Measurements from ENCODE around the gene S100A6.
"Not testable (repeated sequence)": the region's sequence is repeated elsewhere in the genome, so short reads cannot be mapped to it uniquely, and the experiment has no call there.

The S100A6 gene

DNA sequence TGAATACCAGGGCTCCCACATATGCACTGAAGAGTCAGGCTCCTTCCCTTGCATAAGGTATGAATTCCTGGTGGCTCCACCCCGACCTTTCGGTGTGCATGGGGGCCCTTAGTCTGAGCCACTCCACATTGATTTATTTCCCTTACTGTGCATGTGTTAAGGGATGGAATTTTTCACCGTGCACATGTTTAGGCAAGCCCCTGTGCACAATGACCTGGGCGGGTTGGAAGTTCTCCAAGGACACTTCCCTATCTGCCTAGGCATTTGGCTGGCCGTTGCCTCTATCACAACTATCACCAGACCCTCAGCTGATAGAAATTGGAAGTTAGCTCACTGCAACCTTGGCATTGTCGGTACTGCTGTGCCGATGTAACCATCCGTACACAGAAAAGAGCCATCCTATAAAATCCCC, 9.7 kb downstream of the S100A6 start:
- DNase-seq: no peak

DNA sequence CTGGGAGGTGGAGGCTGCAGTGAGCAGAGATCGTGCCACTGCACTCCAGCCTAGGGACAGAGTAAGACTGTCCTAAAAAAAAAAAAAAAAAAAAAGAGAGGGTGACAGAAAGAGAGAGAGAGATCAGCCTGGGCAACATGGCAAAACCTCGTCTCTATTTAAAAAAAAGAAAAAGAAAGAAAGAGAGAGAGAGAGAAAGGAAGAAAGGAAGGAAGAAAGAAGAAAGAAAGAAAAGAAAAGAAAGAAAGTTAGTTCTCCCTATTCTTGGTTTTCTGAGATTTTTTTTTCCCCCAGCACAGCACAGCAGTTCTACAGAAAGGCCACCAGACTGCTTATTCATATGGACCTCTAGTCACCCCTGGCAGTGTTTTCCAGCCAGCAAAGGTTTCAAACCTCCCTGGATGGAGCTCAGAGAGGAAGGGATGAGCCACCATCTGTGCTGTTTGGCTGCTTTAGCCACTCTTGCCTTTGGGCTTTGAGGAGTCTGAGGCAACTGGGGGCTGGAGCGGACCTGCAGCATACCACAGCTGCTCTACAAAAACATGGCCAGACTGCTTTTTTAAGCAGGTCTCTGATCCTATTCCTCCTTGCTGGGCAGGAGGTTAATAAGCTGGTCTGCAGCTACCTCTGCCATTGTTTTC, 10.6 kb downstream of the S100A6 start:
- no peak for DNase-seq

DNA sequence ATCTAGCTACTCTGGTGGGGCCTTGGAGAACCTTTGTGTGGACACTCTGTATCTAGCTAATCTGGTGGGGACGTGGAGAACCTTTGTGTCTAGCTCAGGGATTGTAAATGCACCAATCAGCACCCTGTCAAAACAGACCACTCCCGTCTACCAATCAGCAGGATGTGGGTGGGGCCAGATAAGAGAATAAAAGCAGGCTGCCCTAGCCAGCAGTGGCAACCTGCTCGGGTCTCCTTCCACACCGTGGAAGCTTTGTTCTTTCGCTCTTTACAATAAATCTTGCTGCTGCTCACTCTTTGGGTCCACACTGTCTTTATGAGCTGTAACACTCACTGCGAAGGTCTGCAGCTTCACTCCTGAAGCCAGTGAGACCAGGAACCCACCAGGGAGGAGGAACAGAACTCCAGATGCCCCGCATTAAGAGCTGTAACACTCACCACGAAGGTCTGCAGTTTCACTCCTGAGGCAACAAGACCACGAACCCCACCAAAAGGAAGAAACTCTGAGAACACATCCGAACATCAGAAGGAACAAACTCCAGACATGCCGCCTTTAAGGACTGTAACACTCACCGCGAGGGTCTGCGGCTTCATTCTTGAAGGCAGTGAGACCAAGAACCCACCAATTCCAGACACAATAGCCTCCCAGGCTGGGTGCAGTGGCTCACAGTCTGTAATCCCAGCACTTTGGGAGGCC, 13.3 kb downstream of the S100A6 start:
- not testable (repeated sequence) for DNase-seq

DNA sequence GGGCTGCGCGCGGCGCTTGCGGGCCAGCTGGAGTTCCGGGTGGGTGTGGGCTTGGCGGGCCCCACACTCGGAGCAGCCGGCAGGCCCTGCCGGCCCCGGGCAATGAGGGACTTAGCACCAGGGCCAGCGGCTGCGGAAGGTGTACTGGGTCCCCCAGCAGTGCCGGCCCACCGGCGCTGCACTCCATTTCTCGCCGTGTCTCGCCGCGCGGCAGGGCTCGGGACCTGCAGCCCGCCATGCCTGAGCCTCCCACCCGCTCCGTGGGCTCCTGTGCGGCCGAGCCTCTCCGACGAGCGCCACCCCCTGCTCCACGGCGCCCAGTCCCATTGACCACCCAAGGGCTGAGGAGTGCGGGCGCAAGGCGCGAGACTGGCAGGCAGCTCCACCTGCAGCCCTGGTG, 14.0 kb downstream of the S100A6 start:
- not testable (repeated sequence) for DNase-seq

DNA sequence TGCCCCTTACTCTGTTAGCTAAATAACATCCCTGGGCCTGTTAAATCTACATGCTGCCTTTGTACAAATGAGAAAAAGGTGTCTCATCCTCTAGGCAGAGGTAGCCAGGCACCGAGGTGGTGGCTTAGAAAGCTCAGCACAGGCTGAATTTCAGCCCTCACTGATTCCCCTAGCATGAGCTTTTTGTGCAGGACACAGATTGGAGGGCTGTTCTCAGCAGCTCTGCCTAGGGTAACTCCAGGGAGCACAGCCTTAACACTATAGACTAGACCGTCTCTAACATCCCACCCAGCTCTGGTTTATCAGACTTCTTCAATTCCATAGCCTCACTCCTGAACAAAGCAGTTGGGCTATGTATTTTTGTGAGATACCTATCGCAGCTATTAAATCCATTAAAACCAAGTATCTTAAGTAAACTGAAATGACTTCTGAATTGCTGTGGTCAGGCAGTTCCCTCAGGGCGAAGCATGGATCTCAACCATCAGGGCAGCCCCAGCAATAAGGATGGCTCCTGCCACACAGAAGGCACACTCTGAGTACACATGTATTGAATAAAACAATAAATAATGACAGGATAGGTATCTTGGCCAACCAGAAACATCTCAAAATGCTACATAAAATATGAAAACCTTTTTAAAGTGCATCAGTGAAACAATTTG, 14.8 kb downstream of the S100A6 start:
- DNase-seq: no peak

DNA sequence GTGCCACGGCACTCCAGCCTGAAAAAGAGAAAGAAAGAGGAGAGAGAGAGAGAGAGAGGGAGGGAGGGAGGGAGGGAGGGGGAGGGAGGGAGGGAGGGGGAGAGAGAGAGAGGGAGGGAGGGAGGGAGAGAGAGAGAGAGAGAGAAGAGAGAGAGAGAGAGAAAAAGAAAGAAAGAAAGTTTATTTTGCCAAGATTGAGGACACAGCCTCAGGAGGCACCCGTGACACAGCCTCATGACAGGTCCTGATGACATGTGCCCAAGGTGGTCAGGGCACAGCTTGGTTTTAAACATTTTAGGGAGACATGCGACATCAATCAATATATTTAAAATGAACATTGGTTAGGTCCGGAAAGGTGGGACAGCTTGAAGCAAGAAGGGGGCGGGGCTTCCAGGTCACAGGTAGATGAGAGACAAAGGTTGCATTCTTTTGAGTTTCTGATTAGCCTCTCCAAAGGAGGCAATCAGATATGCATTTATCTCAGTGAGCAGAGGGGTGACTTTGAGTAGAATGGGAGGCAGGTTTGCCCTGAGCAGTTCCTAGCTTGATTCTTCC, 15.6 kb downstream of the S100A6 start:
- DNase-seq: not testable (repeated sequence)

DNA sequence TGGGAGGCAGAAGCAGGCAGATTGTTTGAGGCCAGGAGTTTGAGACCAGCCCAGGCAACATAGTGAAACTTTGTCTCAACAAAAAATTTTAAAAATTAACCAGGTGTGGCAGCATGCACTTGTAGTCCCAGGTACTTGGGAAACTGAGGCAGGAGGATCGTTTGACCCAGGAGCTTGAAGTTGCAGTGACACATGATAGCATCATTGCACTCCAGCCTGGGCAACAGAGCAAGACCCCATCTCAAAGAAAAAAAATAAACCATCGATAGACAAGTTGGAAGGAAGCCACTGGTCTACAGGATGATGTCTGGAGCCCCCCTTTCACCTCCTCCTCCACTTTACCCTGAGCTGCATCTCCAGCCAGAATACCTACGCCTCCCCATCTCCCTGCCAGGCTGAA, 16.5 kb downstream of the S100A6 start:
- DNase-seq: no peak

DNA sequence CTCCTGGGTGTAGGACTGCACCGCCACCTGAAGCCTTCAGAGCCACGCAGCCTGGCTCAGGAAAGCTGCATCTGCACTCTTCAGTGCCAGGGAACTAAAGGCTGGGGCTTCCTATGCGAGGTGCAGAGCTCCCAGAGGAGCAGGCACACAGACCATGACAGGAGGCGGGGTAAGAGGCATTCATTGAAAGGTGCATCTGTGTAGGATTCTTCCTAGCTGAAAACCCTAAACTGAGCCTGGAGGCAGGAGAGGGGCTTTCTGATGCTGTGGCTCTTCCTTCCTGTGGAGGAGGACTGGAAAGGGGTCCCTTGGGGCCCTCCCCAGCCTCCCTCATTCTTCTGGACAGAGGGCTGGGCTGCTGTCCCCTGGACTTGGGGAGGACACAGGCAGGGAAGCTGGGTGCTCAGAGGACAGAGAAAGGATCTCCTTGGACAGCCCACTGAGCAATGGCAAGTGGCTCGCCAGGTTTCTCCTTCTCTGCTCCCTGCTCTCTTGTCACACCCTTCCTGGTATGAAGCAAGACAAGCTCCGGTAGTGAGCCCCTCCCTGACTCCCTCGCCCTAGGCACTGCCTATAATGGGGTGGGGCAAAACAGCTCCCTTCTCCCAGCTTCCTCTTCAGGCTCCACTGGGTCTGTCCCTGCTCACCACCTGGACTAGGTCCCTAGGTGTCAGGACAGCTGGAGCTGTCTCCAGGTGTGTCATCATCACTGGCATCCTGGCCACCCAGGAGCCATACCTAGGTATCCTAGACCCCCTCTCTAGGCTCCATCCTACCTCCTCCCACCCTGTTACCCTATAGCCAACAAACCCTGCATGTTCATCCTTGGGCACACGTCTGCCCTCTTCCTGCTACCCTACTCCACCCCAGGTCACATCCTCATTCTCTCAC, 20.0 kb downstream of the S100A6 start:
- no peak for DNase-seq

DNA sequence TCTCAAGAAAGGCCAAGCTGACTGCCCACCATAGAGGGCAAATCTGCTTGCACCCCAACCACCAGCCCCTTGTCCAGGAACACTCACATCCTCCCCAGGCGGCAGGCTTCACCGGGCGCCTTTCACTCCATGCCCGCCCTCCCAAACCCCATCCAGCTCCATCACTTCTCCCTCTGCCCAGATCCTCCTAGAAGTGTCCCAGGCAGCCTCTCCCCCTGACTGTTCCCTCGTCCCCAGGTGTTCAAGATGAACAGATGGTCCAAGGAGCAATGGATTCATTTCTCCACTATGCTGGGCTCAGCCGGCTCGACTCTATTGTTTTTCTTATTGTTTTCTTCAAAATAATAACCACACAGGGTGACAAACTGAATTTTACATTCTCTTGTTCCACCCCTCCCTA, 22.1 kb downstream of the S100A6 start:
- no peak for DNase-seq

DNA sequence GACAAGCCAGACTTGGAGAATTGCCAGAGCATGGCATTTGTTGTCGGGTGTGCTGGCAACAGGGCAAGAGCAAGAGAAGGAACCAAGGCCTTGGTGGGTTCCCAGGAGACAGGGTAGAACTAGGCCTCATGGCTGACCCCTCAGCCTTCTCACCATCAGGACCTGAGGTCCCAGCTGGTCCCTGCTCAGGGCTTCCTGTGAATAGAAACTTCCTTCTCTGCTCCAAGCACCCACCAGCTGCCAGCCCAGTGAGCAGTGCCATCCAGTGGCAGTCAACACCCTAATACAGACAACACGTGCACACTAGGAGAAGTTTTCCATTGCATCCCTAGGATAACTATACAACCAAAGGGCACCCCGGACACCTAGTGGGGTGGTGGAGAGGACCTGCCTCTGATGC, 22.8 kb downstream of the S100A6 start:
- DNase-seq: no peak

DNA sequence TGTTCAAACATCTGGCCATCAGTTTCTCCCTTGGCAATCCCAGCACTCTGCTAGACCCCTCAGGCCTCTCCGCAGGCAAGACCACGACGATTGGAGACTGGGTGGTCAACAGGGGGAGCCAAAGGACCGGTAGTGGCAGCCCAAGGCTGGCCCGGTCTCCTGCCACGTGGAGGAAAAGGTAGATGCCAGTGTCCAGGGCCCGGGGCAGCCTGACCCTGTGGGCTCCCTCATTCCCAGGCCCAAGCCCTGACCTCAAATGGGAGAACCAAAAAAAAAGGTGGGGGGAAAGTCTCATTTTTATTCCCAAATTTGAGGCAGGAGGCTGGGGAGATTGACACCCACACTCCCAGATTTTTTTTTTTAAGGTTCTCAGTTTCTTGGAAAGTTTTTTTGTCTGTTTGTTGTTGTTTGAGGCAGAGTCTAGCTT, 24.8 kb downstream of the S100A6 start:
- DNase-seq: peak; percentile 80 to 81

DNA sequence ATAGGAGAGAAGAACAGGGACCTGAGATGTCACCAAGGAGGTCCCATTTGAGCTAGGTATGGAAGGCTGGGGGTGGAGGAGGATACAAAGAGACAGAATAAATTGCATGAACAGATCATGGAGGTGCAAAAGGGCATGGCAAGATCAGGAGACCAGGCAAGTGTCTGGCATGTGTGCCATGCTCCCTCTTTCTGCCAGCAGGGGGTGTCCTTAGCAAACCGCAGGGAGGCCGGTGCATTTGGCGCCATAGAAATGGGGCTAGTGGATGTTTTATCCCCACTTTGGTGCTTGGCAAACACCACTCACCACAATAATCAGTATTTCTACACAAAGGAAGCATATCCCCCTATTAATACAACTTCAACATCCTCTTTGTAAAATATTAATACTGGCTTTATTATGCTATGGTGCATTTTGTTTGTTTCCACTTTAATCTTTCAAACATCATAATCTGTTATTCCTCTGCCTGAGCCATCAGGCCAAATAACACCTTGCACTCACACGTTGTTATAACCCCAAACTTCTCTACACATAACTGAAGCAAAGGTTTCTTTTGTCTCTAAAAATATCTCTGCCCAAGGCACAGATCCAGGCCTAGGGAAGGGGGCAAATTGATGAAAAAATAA, 25.9 kb downstream of the S100A6 start:
- DNase-seq: peak; percentile 57 to 68

DNA sequence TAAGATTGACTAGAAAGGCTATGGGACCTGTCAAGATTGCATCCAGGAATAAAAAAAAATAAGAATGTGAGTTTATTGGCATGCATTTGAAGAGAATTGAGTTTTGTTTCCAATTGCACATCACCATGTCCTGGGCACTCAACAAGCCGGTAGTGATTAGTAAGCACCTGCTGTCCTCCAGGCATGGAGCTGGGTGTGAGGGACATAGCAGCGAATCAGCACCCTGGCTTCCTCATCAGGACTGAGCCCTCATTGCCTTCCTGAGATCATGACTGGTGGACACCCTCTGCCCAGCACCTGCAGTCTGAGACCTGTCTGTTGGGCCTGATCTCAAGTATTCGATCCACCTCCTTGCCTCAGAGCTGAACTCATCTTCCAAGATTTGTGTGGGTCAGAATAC, 26.8 kb downstream of the S100A6 start:
- no peak for DNase-seq

DNA sequence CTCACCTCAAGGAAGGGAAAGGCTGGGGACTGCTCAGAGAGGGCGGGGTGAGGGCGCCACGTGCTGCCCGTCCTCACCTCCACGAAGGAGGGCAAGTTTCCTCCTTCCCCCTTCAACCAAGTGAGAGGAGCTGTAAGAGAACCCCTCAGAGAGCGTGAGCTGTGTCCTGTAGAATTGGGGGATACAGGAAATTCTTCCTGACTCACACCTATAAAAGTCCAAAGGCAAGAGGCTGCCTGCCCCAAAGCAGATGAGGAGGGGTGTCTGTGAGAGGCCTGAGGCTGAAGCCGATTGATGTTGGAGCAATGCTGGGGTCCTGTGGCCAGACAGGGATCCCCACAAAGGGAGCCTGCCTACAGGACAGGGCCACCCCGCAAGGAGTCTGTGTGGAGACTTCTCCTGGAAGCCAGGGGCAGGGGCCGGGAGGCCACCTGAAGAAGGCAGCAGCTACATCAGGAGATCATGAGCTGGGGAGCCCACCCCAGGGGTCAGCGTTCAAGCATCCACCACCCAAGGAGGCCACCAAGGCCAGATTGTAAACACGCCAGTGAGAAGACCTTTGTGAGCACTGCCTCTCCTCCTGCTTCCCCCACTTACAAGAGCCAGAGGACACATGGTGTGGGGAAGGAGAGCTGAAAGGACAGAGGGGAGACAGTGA, 27.7 kb downstream of the S100A6 start:
- DNase-seq: no peak

DNA sequence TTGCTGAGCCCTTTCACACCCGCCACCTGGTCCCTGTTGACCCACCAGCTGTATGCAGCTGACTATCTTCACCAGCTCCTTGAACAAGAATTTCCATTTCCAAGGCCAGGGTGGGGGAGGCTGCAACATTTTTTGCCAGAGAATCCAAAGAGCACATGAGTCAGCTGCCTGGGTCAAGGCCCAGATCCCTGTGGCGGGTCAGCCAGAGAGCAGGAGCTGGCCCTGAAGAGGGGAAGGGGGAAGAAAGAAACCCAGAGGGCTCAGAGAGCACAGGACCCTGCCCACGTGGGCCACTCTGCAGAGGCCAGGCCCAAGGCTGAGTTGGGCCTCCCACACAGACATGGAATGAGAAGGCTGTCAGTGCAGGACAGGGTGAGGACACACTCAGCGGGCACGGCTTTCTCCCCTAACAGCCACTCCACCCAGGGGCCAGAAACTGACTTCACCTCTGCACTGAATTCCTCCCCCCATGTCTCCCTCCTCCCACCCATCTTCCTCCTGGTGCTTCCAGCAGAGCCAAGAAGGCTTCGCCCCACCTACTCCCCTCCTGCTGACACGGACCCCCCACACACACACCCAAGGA, 28.9 kb downstream of the S100A6 start:
- DNase-seq: no peak

DNA sequence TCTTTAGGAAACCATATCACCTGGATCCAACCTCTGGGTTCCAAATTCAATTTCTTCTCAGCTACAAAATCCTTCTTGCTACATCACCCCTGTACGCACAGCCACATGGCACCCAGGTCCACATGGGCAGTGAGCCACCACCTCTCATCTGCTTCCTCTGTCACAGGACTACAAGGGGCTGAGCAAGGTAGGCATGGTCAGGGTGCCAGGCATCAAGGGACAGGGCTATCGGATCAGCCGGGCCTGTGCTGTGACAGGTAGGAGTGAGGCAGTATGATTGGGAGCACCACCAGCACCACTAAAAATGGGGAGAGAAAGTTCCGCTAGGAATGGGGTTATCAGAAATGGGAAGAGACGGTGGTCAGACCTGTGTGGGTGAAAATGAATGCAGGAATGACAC, 29.4 kb downstream of the S100A6 start:
- no peak for DNase-seq

DNA sequence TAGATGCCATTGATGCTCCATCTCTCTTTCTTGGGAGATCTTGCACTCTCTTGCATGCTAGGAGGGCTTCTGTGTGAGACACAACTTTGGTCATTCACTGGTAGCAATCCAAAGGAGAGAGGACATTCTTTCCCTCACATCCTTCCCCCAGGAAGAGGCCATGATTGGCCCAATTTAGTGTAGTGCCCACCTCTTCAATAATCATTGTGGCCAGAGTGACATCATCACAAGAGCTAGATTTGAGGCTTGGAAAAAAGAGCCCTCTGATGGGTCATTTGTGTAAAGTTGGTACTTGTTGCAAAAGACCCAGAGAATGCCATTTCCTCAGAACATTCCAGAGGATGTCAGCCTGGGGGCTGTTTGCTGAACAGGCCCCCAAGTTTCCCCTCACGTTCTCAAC, 30.2 kb downstream of the S100A6 start:
- DNase-seq: no peak

DNA sequence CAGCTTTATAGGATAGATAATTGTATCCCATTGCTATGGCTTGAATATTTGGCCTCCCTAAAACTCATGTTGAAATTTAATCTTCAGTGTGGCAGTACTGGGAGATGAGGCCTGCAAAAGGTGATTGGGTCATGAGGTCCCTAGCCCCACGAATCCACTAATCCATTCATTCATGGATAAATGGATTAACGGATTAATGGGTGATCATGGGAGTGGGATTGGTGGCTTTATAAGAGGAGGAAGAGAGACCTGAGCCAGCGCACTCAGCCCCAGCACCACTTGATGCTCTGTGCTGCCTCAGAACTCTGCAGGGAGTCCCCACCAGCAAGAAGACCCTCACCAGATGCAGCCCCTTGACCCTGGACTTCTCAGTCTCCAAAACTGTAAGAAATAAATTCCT, 32.0 kb downstream of the S100A6 start:
- no peak for DNase-seq

DNA sequence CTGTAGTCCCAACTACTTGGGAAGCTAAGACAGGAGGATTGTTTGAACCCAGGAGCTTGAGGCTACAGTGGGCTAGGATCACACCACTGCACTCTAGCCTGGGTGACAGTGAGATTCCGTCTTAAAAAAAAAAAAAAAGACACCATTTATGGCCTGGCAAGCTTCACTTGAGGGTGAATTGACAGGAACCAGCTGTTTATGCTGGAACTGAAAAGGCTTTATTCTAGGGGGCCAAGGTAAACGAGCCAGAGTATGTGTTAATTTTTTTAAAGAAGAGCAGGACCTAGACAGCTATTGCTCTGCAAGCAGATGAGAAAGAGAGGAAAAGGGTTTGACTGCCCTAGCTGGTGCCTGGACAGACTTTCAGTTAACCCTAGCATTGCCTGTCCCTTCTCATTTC, 37.0 kb downstream of the S100A6 start:
- no peak for DNase-seq

DNA sequence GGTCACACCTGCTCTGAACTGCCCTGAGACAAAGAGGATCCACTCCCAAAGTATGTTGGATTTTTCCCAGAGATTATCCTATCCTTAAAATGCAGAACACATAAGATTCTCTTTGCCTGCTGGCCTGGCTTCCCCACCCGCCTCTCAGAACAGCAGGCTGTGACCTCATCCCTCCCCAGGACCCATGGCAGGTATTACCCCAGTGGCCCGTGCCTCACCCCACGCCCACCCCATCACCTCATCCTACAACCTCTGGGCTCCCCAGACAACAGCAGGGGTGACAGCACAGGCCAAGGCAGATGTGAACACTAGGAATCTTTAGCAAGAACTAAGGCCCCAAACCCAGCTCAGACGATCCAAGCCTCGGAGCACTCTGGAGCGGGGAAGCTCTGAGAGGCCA, 40.3 kb downstream of the S100A6 start:
- no peak for DNase-seq

DNA sequence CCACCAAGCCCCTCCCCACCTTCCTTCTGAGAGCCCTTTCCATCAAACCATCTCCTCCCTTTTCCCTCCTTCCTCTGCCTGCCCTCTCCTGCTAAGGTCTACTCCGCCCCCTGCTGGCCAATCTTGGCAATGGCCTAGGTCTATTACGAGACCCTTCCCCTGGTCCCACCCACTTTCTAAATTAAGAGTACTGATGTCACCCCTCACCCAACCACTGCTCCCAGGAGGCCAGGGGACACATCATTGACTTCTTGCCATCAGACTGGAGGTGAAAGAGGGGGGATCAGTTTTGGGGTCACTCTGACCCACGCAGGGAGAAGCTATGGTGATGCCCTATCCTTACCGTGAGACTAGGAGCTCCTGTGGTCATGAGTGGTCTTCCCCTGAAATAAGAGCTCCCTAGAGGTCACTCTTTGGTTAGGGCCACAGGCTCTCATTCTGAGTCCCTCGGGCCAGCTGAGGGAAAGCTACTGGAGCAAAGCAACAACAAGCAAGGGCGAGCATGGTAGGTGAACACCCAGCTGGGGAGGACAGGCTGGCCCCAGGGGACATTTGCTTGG, 40.7 kb downstream of the S100A6 start:
- DNase-seq: peak; percentile 67 to 78

Measured in activated CD4-positive, alpha-beta T cell treated with anti-CD3 and anti-CD28 coated beads for 4 hours (primary cell).